ENCODE data around the gene C1QBP. TPM values are rescaled to one million over a fixed set of nuclear protein-coding genes. Genes with fewer than 3 reads are reported as not detected.
A peak's percentile ranks its signal among the peaks of the same experiment; 100 is the strongest.
"Not testable (repeated sequence)": the region's sequence is repeated elsewhere in the genome, so short reads cannot be mapped to it uniquely, and the experiment has no call there.

Gene C1QBP
- total RNA-seq, 1 donor from 2014 or later, result 71.8 TPM

DNA sequence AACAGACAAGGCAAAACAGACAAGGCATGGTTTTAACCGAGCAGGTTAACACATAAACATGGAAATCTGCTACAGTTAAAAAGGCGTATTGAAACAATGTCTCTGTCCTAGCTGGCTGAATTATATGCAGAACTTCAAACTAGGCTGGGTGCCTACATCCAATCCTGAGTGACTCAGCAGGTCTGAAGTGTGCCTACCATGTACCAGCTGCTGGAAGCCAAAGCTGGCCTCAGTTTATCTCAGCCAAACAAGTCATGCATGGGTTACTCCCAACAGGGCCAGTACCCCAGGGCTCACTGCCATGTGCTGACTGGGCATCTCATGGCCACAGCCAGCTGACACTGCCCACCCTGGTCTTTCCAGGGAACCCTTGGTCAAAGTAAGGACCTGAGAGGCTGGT, 4.0 kb downstream of the C1QBP start:
- DNase-seq (ENCODE audit: low spot score), result no peak
- ATAC-seq, result no peak

DNA sequence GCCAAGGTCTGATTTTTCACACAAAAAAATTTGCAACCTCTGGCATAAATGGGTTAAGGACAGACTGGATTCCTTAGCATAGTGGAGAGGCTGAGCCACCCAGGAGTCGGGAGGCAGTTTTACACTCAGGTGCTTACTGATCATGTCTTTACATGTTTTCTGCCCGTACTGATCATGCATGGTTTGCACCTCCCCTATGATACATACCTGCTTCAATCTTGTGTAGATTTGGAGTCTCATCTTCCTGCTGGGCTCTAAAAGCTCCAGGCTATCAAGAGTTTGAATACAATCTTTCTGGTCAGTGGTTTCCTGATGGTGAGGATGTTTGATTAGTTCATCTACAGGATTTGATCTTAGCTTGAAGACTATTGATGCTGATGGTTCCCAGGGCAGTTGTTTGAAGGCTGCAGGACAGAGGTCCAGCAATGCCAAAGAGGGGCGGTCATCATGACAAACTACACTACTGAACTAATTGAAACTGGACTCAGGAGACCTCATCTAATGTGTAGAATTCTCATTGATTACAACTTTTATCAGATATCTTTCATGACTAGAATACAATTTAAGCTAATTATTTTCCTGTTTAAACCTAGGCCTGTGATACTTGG, 6.9 kb downstream of the C1QBP start:
- ATAC-seq (no peak), DNase-seq (ENCODE audit: low spot score) (no peak)

DNA sequence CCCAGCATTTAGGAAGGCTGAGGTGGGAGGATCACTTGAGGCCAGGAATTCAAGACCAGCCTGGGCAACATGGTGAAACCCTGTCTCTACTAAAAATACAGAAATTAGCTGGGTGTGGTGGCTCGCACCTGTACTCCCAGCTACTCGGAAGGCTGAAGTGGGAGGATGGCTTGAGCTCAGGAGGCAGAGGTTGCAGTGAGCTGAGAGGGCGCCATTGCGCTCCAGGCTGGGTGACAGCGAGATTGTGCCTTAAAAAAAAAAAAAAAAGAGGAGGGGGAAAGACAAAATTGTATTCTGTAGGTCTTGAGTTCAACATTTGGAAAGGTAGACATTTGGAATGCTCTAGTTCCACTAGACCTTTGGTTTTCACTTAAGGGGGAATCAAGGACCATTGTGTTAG, 7.7 kb downstream of the C1QBP start:
- not testable (repeated sequence) for DNase-seq (ENCODE audit: low spot score); ATAC-seq

DNA sequence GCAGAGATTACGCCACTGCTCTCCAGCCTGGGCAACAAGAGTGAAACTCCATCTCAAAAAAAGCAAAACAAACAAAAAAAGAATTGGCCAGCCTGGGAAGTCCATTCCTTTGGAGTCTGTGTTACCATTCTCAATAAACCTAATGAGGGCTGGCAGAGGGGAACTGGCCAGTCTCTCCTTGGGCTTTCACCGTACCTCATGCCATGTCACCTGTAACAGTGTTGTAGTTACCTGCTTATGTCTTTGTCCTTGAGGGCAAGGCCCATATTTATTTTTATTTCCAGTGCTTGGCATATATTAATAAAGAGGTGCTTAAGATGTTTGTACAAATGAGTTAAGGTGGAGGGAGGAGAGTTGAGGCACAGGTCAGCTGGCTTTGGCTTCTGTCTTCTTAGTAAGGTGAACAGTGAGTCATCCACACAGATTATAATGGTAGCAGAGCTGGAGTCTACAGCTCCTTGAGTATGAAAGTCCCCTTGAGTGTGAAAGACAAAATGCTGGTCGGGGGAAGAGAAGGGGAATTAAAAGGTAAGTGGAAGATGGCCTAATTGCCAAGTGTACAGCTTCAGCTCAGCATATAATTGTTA, 8.4 kb downstream of the C1QBP start:
- DNase-seq (ENCODE audit: low spot score), result no peak
- no peak for ATAC-seq

DNA sequence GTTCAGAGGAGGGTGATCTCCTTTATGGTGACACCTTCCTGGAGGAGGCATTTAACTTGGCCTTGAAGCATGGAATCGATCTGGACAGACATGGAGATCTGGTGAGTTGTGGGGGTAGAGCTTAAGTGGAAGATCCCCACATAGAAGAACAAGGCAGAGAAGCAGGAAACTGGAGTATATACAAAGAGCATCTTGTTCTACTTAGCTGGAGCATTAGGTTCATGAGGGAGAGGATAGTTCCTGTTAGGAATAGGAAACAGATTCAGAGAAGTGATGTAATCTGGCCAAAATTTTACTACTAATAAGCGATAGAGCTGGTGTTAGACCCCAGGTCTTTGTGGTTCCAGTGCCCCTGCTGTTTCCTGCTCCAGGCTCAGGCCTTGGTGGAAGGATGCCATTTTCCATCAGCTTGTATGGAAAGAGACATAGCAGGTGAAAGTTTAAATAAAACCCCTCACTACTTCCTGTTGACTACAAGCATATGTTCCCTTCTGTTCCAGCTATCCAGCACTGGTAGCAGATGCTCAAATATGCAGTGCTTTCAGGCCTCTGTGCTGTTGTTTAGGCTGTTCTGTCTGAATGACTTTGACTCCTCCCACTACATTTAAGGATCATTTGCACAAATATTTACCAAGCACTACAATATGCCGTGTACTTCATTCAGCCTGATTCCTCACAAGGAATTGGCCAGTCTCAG, 9.6 kb downstream of the C1QBP start:
- DNase-seq (ENCODE audit: low spot score) (no peak), ATAC-seq (no peak)

DNA sequence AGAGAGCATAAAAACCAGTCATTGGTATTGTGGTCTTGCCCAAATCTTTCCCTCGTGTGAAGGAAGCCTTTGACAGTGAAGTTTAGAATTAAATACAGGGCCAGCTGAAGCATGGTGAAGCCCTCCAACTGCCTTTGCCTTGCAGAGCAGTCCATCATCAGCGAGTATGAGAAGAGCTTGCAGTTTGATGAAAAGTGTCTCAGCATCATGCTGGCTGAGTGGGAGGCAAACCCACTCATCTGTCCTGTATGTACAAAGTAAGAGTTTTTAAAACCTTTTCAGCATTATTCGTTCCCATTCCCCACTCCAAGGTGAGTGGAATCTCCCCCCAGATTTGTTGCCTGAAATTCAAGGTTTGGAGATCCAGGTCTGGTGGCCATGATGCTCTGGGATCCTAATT, 13.1 kb downstream of the C1QBP start:
- ATAC-seq (no peak), DNase-seq (ENCODE audit: low spot score) (no peak)

DNA sequence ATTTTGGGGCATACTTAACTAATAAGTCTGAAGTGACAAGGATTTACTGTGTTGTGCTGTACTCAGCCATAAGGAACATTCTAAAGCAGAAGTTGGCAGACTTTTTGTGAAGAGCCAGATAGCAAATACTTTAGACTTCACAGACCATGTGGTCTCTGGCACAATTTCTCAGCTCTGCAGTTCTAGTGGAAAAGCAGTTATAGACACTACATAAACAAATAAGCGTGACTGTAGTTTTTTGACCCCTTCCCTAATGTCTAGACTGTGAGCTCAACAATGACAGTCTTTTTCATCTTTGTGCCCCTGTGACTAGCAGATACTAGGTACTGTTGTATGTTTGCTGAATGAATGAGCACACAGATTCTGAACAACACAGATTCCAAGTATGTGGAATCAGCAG, 14.0 kb downstream of the C1QBP start:
- no peak for DNase-seq (ENCODE audit: low spot score)
- no peak for ATAC-seq

DNA sequence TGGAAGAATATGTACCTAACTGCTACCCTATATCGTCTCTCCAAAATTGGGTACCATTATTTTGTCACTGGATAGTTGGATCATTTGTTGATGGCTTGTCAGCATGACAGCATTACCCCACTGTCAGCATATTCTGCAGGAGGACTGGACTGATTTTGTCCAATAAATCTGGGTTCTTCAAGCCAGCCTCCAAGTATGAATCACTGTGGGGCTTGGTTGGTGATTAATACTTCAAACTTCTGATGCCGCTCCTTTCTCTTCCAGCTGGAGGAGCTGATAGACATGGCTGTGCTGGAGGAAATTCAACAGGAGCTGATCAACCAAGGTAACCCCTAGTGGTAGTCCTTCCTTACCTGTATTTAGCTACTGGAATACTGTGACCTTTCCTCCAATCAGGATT, 16.4 kb downstream of the C1QBP start:
- no peak for DNase-seq (ENCODE audit: low spot score)
- ATAC-seq, result no peak

DNA sequence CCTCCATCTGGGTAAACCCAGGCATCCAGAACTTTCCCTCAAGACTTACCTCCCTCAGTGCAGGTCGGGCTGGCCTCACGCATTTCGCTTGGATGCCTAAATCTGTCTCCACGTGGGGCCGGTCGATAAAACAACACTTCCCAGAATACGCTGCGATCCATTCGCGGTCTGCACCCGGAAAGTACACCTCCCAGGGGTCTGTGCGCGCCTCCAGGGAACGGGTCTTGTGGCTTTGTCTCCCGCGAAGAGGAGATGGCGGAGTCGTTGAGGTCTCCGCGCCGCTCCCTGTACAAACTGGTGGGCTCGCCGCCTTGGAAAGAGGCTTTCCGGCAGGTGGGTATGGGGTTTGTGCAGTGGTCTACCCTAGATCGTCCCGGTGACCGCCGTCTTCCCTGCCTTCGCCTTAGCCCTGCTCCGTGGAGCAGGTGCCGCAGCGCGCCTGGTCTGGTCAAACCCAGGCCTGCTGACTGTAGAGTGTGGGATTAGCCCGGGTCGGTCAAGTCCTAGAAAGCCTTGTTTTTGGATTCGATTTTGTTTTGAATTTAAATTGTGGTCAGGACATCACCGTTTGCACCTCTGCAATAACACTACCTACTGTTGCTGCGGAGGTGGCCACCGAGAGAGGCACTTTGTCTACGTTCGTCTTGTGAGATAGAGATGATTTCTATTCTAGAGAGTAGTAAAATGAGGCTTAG, 18.8 kb downstream of the C1QBP start, which contains the start of gene RPAIN:
RPAIN (plus strand) TSS at position 224 of the 695 bp plus-strand sequence; CDS start at position 253, 29 bp downstream.
- ATAC-seq (peak; percentile 82), DNase-seq (ENCODE audit: low spot score) (peak; percentile 94)

DNA sequence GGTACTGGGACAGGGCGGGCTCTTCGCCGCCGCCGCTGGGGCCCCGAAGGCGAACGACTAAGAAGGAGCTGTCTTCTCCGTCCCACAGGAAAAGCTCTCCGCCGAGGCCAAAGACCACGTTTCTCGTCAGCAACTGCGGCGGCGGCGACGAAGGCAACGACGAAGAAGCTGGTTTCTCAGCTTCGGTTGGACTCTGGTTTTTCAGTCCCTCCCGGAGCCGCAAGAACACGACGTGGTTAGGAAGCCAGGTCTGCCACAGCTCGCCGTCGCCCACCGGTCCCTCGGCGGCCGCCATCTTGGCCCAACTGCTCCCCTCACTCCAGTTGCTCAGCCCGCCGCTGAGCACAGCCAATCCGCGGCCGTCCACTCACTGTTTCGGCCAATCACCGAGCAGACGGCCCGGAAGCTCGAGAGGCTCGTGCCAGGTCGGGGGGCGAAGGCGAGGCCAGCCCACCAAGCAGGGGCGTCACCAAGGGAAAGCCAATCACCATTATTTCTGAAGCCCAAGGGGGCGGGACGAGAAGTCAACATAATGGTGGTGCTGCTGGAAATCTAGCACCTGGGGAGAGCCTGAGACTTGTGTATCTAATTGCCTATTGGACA, 19.5 kb downstream of the C1QBP start, which contains the start of gene NUP88:
NUP88 (minus strand) TSS at position 307 of the 603 bp plus-strand sequence; CDS start at position 295, 12 bp downstream.
- ATAC-seq (peak; percentile 92), DNase-seq (ENCODE audit: low spot score) (peak; percentile 96)

DNA sequence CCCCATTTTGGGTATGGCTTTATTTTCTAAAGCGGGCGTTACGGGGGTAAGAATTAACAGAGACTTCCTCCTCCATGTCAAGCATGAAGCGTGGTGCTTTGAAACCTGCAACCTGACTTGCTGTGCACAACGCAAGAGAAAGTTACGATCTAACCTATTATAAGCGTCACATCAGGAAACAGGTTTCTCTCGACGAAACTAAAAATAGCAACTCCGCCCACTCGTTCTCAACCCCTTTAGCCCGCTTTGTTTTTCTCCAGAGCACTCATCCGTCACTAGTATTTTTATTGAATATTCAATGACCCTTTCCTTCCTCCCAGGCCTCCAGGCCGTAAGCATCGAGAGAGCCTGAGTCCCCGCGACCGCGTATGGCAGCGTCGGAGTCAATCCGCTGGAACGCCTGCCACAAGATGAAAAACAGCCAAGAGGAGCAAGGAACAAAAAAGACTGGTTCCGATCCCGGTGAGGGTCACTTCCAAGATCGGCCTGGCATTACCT, 20.0 kb downstream of the C1QBP start:
- peak; percentile 44 for ATAC-seq

DNA sequence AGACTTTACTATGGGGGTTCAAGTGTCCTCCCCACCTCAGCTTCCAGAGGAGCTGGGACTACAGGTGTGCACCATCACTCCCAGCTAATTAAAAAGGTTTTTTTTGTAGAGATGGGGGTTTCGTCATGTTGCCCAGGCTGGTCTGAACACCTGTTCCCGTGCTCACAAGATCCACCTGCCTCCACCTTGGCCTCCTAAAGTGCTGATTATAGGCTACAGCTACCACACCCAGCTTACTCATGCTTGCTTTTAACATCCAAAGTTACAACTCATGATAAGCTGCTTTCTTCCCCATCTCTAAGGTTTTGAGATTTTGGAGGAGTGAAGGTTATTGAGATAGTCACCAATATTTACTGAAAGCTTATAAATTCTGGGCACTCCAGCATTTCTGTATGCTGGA, 22.1 kb downstream of the C1QBP start:
- no peak for DNase-seq (ENCODE audit: low spot score)
- no peak for ATAC-seq

More for the DNA sequence above, 20.0 kb downstream of the C1QBP start:
- peak; percentile 54 for DNase-seq (ENCODE audit: low spot score)

DNA sequence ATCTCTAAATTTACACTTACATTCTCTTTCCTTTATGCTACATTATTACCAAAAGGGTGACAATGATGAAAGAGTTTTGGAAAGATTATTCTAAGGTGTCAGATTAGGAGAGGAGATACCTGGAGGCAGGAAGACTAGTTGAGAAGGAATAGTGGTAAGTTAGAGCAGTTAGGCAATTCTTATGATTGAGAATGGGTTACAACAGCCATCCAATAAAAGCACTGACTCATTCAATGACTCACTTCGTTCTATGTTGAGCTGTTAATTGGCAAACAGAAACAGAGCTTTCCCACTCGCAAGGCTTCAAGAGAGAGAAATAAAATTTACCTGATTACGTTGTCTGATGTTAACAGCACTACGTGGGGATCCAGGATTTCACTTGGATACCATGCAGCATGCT, 25.3 kb downstream of the C1QBP start:
- DNase-seq (ENCODE audit: low spot score) (no peak), ATAC-seq (peak; percentile 22)

DNA sequence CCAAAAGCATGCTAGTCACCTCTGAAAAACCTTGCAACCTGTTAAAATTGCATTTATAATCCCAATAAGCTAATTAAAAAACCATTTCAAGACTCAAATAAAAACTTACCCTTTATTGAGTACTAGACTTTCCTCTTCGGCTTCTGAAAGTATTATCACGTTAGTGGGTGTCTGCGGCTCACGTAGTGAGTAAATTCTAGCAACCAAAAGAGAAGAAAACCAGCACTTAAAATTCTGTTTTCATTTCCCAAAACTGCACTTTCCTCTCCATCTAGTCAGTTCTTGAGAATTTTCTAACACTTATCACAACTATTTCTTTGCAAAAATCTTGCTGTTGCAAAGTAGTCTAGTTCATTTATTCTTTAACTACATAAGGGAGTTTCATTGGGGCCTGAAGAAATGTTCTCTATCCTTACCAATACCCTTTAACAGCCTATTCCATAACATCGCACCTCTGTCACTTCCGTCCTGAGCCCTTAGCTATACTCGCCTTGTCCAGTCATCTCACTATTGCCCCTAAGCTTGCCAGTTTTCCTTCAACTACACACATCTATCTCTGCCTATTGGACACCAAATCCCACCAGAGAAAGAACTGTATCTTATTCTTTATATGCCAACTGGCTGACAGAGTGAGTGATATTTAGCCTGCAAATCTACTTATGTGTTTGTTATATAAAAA, 28.2 kb downstream of the C1QBP start:
- DNase-seq (ENCODE audit: low spot score) (no peak), ATAC-seq (no peak)

DNA sequence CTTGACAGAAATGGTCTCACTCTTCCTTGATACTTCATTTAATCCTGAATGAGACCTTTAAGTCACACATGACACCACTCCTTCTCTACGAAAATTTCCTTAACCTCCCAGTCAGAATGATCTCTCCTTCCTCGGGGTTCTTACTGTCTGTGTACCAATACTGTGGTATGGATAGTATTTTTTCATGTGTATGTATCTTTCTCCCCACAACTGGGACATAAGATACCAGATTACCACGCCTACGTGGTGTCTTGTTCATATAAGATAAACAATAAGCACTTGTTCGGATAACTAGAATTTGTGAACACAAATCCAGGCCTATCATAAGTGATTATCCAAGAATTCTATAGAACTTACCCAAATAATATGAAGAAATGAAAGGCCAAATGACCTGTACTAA, 30.8 kb downstream of the C1QBP start:
- ATAC-seq (no peak), DNase-seq (ENCODE audit: low spot score) (no peak)

DNA sequence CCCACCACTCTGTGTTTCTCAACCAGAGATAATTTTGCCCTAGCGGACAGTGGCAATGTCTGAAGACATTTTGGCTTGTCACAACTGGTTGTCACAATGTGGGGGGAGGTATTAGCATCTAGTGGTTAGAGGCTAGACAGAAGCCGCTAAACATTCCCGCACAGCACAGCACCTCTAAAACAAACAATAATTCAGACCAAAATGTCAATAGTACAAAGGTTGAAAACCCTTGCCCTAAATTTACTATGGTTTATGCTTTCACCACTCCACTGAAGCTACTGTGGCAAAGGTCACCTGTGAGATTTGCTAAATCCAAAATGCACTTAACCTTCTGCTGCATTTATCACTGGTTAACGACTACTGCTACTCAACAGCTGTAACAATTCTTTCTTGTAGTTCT, 33.6 kb downstream of the C1QBP start:
- DNase-seq (ENCODE audit: low spot score), result peak; percentile 72

DNA sequence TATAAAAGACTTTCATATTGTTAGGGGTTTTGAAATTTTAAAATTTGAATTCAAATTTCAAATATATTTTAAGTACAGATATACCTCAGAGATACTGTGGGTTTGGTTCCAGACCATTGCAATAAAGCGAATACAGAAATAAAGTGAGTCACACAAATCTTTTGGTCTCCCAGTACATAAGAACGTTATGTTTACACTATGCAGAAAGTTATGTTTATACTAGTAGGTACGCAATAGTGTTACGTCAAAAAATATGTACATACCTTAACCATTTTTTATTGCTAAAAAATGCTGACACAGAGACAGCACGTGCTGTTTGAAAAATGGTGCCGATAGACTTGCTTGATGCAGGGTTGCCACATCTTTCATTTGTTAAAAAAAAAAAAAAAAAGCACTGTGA, 39.2 kb downstream of the C1QBP start:
- DNase-seq (ENCODE audit: low spot score) (no peak), ATAC-seq (no peak)

More for the DNA sequence above, 33.6 kb downstream of the C1QBP start:
- peak; percentile 92 for ATAC-seq

DNA sequence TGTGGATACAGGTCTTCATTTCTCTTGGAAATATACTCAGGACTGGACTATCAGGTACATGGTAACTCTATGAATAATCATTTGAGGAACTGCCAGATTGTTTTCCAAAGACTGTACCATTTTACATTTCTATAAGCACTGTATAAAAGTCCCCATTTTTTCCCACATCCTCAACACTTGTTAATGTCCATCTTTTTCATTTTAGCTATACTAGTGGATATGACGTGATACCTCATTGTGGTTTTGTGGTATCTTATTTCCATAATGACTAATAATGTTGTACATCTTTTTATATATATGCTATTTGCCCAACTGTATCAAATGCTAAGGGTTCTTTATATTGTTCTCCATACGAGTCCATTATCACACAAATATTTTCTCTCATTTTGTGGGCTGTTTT, 42.3 kb downstream of the C1QBP start:
- no peak for DNase-seq (ENCODE audit: low spot score)
- ATAC-seq, result no peak

DNA sequence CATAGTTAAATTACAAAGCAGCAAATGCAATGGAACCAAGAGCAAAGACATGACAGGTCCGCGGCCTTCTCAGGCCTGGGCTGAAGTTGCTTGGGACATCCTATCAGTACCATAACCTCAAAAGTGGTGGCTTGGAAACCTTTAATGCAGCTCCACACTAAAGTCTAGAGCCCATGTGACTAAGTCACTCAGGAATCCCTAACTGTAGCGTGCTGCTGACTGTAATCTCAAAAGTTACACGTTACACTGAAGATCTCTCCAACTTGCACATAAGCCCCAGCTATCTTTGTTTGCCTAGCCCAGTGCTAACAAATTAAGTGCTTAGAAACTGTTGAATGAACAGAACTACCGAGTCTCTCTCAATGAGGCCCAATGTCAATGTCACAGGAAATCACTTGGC, 47.3 kb downstream of the C1QBP start:
- no peak for ATAC-seq
- no peak for DNase-seq (ENCODE audit: low spot score)

Data from left lobe of liver (tissue), 2 donors.